Liver (tissue), 9 donors: ENCODE measurements around the gene FAM89B. TPM values are rescaled to one million over a fixed set of nuclear protein-coding genes. Genes with fewer than 3 reads are reported as not detected.

Experiments used
- DNase-seq: peaks from one replicate; pipeline ENCODE4 v3.0.0-alpha.2; 2017; ENCODE audit warnings: low spot score
- H3K27ac ChIP-seq, 2 donors: one replicate each; pipeline ENCODE4 v1.7.0; 2013; ENCODE audit warnings: inconsistent platforms in 2 of 2, low read length in 2 of 2, control low read depth in 1 of 2, low read depth in 1 of 2, mild to moderate bottlenecking in 1 of 2
- H3K27me3 ChIP-seq, 4 donors: one replicate each; pipeline versions ENCODE4 v1.6.1 to v1.7.0; 2013; ENCODE audit warnings: low read length in 3 of 4, inconsistent platforms in 1 of 4, mild to moderate bottlenecking in 1 of 4, moderate library complexity in 1 of 4; ENCODE audit not compliant: control insufficient read depth in 4 of 4, insufficient read depth in 4 of 4
- H3K36me3 ChIP-seq, 4 donors: one replicate each; pipeline versions ENCODE4 v1.6.1 to v1.7.0; 2013; ENCODE audit warnings: low read length in 3 of 4, mild to moderate bottlenecking in 3 of 4, low read depth in 1 of 4, moderate library complexity in 1 of 4; ENCODE audit not compliant: control insufficient read depth in 4 of 4, insufficient read depth in 3 of 4
- H3K4me1 ChIP-seq, 4 donors: one replicate each; pipeline versions ENCODE4 v1.6.1 to v1.7.0; 2013; ENCODE audit warnings: low read length in 3 of 4, mild to moderate bottlenecking in 3 of 4, moderate library complexity in 1 of 4; ENCODE audit not compliant: control insufficient read depth in 4 of 4, insufficient read depth in 4 of 4
- H3K4me3 ChIP-seq, 3 donors: one replicate each; pipeline versions ENCODE4 v1.6.1 to v1.7.0; 2013; ENCODE audit warnings: low read length in 3 of 3, control low read depth in 1 of 3, low read depth in 1 of 3, mild to moderate bottlenecking in 1 of 3
- H3K9ac ChIP-seq, 2 donors: one replicate each; pipeline ENCODE4 v1.7.0; 2013; ENCODE audit warnings: low read length in 2 of 2, mild to moderate bottlenecking in 2 of 2, moderate library complexity in 2 of 2, control low read depth in 1 of 2, low read depth in 1 of 2
- H3K9me3 ChIP-seq, 4 donors: one replicate each; pipeline versions ENCODE4 v1.6.1 to v1.7.0; 2013; ENCODE audit warnings: low read length in 3 of 4; ENCODE audit not compliant: control insufficient read depth in 4 of 4
- CTCF ChIP-seq: fragments of 150-350 bp; IDR thresholded peaks from 2 replicates; pipeline ENCODE4 v1.5.1; 2017; ENCODE audit warnings: improper control_type of control experiment, low read depth, low read length; ENCODE audit not compliant: missing input control
- EGR1 ChIP-seq, 2 donors: IDR thresholded peaks; 2 replicates each; pipeline ENCODE4 v1.6.1; 2016 to 2018; ENCODE audit warnings: antibody characterized with exemption in 2 of 2, low read depth in 2 of 2
- FOXA1 ChIP-seq: IDR thresholded peaks from 2 replicates; pipeline ENCODE4 v1.6.1; 2016; ENCODE audit warnings: antibody characterized with exemption
- FOXA2 ChIP-seq: IDR thresholded peaks from 2 replicates; pipeline ENCODE4 v1.6.1; 2016; ENCODE audit warnings: antibody characterized with exemption
- GABPA ChIP-seq, 2 donors: IDR thresholded peaks in 1 of 2; conservative IDR thresholded peaks in 1 of 2; 2 replicates each; pipeline ENCODE4 v1.6.1; 2016; ENCODE audit warnings: antibody characterized with exemption in 2 of 2, mild to moderate bottlenecking in 1 of 2, moderate library complexity in 1 of 2
- HNF4A ChIP-seq, 2 donors: conservative IDR thresholded peaks; 2 replicates each; pipeline ENCODE4 v1.6.1; 2016; ENCODE audit warnings: antibody characterized with exemption in 2 of 2, mild to moderate bottlenecking in 2 of 2
- HNF4G ChIP-seq: IDR thresholded peaks from 2 replicates; pipeline ENCODE4 v1.6.1; 2016; ENCODE audit warnings: antibody characterized with exemption
- JUND ChIP-seq, 2 donors: IDR thresholded peaks; 2 replicates each; pipeline ENCODE4 v1.6.1; 2016; ENCODE audit warnings: antibody characterized with exemption in 2 of 2
- NR2F2 ChIP-seq: IDR thresholded peaks from 2 replicates; pipeline ENCODE4 v1.6.1; 2016; ENCODE audit warnings: antibody characterized with exemption
- RAD21 ChIP-seq, 2 donors: IDR thresholded peaks; 2 replicates each; pipeline ENCODE4 v1.6.1; 2016; ENCODE audit warnings: antibody characterized with exemption in 2 of 2, mild to moderate bottlenecking in 2 of 2
- RXRA ChIP-seq, 2 donors: IDR thresholded peaks; 2 replicates each; pipeline ENCODE4 v1.6.1; 2017 to 2018; ENCODE audit warnings: antibody characterized with exemption in 2 of 2, mild to moderate bottlenecking in 1 of 2
- TAF1 ChIP-seq: conservative IDR thresholded peaks from 2 replicates; pipeline ENCODE4 v1.6.1; 2016; ENCODE audit warnings: antibody characterized with exemption, mild to moderate bottlenecking
- YY1 ChIP-seq: IDR thresholded peaks from 2 replicates; pipeline ENCODE4 v1.6.1; 2016; ENCODE audit warnings: antibody characterized with exemption, mild to moderate bottlenecking
- ZBTB33 ChIP-seq: IDR thresholded peaks from 2 replicates; pipeline ENCODE4 v1.6.1; 2016; ENCODE audit warnings: antibody characterized with exemption
- WGBS: extraction: QIAGEN DNeasy Blood & Tissue Kit; methylation state at CpG from one replicate; pipeline ENCODE4 v1.1.7; 2013; 5-methylcytosine and 5-hydroxymethylcytosine counted together
- polyA plus RNA-seq, 2 donors: library from polyadenylated mRNA; stranded (reverse) in 1 of 2; unstranded in 1 of 2; fragments of 200-250 nt in 1 of 2; fragments of >200 nt in 1 of 2; fragmentation: Nextera tagmentation in 1 of 2; extraction: Ambion mirVana in 1 of 2; gene quantifications; one replicate each; pipeline versions ENCODE4 v1.2.1 to v1.2.3, GENCODE V29; 2013 to 2015
- total RNA-seq, 2 donors: library from RNA; depleted of rRNA; stranded (reverse); fragments of >200 nt; gene quantifications; one replicate each; pipeline ENCODE4 v1.2.3, GENCODE V29; 2014
- TF ChIP-seq, protein P1 (sequence below): IDR thresholded peaks from 2 replicates; pipeline ENCODE4 v1.6.1; 2016; ENCODE audit warnings: antibody characterized with exemption, mild to moderate bottlenecking
- TF ChIP-seq, protein P2 (sequence below): IDR thresholded peaks from 2 replicates; pipeline ENCODE4 v1.6.1; 2016; ENCODE audit warnings: antibody characterized with exemption
- donor health status: healthy.
- donor health status: healthy.
- donor health status: healthy.
- donor health status: healthy.
- donor health status: healthy.

The FAM89B gene
- total and polyA plus RNA-seq, 4 donors: 4.7 to 16.7 (median 9.5) TPM

GRCh38 chr11:65599216-65599954, 27.0 kb downstream of the FAM89B start:
- Histone ChIP-seq H3K27me3 (no peaks in the 10 kb centered on the region), H3K27ac (no peak overlapping the region), H3K9me3 (no peaks in the 10 kb centered on the region), H3K9ac (no peak overlapping the region), H3K36me3 (peaks cover 0 to 46% (median 21%) of the 10 kb centered on the region in 4 donors), H3K4me1 (no peaks in the 10 kb centered on the region), H3K4me3 (no peak overlapping the region)
- WGBS: 93% methylated on average over 49 of the region's 49 CpGs
- TF ChIP-seq RAD21 (IDR thresholded peaks at IDR 0.05): no peak
- TF ChIP-seq GABPA (IDR thresholded peaks at IDR 0.05 in 1 of 2, conservative IDR thresholded peaks at IDR 0.05 in 1 of 2): no peak
- no peak for TF ChIP-seq NR2F2
- TF ChIP-seq, protein P1, sequence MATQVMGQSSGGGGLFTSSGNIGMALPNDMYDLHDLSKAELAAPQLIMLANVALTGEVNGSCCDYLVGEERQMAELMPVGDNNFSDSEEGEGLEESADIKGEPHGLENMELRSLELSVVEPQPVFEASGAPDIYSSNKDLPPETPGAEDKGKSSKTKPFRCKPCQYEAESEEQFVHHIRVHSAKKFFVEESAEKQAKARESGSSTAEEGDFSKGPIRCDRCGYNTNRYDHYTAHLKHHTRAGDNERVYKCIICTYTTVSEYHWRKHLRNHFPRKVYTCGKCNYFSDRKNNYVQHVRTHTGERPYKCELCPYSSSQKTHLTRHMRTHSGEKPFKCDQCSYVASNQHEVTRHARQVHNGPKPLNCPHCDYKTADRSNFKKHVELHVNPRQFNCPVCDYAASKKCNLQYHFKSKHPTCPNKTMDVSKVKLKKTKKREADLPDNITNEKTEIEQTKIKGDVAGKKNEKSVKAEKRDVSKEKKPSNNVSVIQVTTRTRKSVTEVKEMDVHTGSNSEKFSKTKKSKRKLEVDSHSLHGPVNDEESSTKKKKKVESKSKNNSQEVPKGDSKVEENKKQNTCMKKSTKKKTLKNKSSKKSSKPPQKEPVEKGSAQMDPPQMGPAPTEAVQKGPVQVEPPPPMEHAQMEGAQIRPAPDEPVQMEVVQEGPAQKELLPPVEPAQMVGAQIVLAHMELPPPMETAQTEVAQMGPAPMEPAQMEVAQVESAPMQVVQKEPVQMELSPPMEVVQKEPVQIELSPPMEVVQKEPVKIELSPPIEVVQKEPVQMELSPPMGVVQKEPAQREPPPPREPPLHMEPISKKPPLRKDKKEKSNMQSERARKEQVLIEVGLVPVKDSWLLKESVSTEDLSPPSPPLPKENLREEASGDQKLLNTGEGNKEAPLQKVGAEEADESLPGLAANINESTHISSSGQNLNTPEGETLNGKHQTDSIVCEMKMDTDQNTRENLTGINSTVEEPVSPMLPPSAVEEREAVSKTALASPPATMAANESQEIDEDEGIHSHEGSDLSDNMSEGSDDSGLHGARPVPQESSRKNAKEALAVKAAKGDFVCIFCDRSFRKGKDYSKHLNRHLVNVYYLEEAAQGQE: no peak
- TF ChIP-seq, protein P2, sequence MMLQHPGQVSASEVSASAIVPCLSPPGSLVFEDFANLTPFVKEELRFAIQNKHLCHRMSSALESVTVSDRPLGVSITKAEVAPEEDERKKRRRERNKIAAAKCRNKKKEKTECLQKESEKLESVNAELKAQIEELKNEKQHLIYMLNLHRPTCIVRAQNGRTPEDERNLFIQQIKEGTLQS: no peak
- no peak for TF ChIP-seq ZBTB33
- TF ChIP-seq TAF1: no peak
- no peak for DNase-seq

DNA sequence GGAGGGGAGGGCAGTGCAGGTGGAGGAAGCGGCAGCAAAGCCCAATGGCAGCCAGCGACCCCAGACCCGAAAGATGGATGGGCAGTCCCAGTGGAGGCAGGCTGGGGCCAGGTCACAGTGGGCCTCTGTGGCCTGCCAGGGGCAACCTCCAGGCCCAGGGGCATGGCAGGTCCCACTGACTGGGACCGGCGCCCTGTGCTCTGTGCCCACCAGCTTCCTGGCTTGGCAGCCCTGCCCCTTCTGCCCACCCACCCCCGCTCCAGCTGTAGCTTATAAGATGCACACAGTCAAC, 27.6 kb downstream of the FAM89B start:
- peaks cover 0 to 51% (median 26%) of the 10 kb centered on the region in 4 donors for H3K36me3 ChIP-seq
- DNase-seq: no peak
- H3K4me1 ChIP-seq: no peaks in the 10 kb centered on the region
- 96% methylated on average over 6 of the region's 6 CpGs for WGBS
- no peak overlapping the region for H3K4me3 ChIP-seq
- H3K9ac ChIP-seq: no peak overlapping the region
- no peak overlapping the region for H3K27ac ChIP-seq
- TF ChIP-seq CTCF (no peak), FOXA1 (no peak), ZBTB33 (no peak), HNF4A (conservative IDR thresholded peaks at IDR 0.05) (no peak), YY1 (no peak), RXRA (IDR thresholded peaks at IDR 0.05) (no peak), GABPA (IDR thresholded peaks at IDR 0.05 in 1 of 2, conservative IDR thresholded peaks at IDR 0.05 in 1 of 2) (no peak), TAF1 (no peak), NR2F2 (no peak), FOXA2 (no peak), JUND (IDR thresholded peaks at IDR 0.05) (no peak), HNF4G (no peak), EGR1 (IDR thresholded peaks at IDR 0.05; ENCODE audit: low read depth in 2 of 2) (no peak)
- TF ChIP-seq, protein P1: no peak
- TF ChIP-seq, protein P2: no peak
- H3K27me3 ChIP-seq: no peaks in the 10 kb centered on the region
- H3K9me3 ChIP-seq: no peaks in the 10 kb centered on the region
